HK-2 (cell line): ENCODE measurements around the gene ASPHD2.
"Not testable (repeated sequence)": the region's sequence is repeated elsewhere in the genome, so short reads cannot be mapped to it uniquely, and the experiment has no call there.

Experiments used
- DNase-seq: peaks from one replicate; pipeline ENCODE4 v3.0.0-alpha.2; 2018; ENCODE audit not compliant: unreplicated experiment

ASPHD2 gene

GRCh38 chr22:26428515-26429457 is at the start of gene ASPHD2:
TSS of gene ASPHD2 (plus strand) at chr22:26429260. CDS start at chr22:26433616, 4,356 bp downstream.
- peak; percentile 63 for DNase-seq

GRCh38 chr22:26380072-26380830 is 48.8 kb upstream of the ASPHD2 start:
- no peak for DNase-seq

GRCh38 chr22:26382782-26383181 is 46.3 kb upstream of the ASPHD2 start:
- DNase-seq = no peak

GRCh38 chr22:26383968-26384556 is 45.0 kb upstream of the ASPHD2 start:
- DNase-seq = no peak

GRCh38 chr22:26385164-26385563 is 43.9 kb upstream of the ASPHD2 start:
- no peak for DNase-seq

GRCh38 chr22:26389125-26389524 is 39.9 kb upstream of the ASPHD2 start:
- no peak for DNase-seq

GRCh38 chr22:26391091-26391490 is 38.0 kb upstream of the ASPHD2 start:
- no peak for DNase-seq

- no peak for DNase-seq
Measured at GRCh38 chr22:26391623-26392022, 37.4 kb upstream of the ASPHD2 start.

- DNase-seq = no peak
Measured at GRCh38 chr22:26393929-26394328, 35.1 kb upstream of the ASPHD2 start.

GRCh38 chr22:26394777-26395176 is 34.3 kb upstream of the ASPHD2 start:
- DNase-seq = no peak

GRCh38 chr22:26395926-26396325 is 33.1 kb upstream of the ASPHD2 start:
- DNase-seq = no peak

- DNase-seq = peak; percentile 42
Measured at GRCh38 chr22:26398741-26399153, 30.3 kb upstream of the ASPHD2 start.

- no peak for DNase-seq
Measured at GRCh38 chr22:26399289-26399688, 29.8 kb upstream of the ASPHD2 start.

GRCh38 chr22:26401726-26402125 is 27.3 kb upstream of the ASPHD2 start:
- no peak for DNase-seq

GRCh38 chr22:26404851-26405421 is 24.1 kb upstream of the ASPHD2 start:
- no peak for DNase-seq

- DNase-seq = no peak
Measured at GRCh38 chr22:26406118-26406517, 22.9 kb upstream of the ASPHD2 start.

- not testable (repeated sequence) for DNase-seq
Measured at GRCh38 chr22:26408562-26409220, 20.4 kb upstream of the ASPHD2 start.

- no peak for DNase-seq
Measured at GRCh38 chr22:26409719-26410335, 19.2 kb upstream of the ASPHD2 start.

- DNase-seq = no peak
Measured at GRCh38 chr22:26410386-26410785, 18.7 kb upstream of the ASPHD2 start.

- DNase-seq = no peak
Measured at GRCh38 chr22:26414347-26414746, 14.7 kb upstream of the ASPHD2 start.

- no peak for DNase-seq
Measured at GRCh38 chr22:26416256-26416655, 12.8 kb upstream of the ASPHD2 start.
